Measurements from ENCODE around the gene HBM.
A peak's percentile ranks its signal among the peaks of the same experiment; 100 is the strongest.
"Not testable (repeated sequence)": the region's sequence is repeated elsewhere in the genome, so short reads cannot be mapped to it uniquely, and the experiment has no call there.

Gene HBM

DNA sequence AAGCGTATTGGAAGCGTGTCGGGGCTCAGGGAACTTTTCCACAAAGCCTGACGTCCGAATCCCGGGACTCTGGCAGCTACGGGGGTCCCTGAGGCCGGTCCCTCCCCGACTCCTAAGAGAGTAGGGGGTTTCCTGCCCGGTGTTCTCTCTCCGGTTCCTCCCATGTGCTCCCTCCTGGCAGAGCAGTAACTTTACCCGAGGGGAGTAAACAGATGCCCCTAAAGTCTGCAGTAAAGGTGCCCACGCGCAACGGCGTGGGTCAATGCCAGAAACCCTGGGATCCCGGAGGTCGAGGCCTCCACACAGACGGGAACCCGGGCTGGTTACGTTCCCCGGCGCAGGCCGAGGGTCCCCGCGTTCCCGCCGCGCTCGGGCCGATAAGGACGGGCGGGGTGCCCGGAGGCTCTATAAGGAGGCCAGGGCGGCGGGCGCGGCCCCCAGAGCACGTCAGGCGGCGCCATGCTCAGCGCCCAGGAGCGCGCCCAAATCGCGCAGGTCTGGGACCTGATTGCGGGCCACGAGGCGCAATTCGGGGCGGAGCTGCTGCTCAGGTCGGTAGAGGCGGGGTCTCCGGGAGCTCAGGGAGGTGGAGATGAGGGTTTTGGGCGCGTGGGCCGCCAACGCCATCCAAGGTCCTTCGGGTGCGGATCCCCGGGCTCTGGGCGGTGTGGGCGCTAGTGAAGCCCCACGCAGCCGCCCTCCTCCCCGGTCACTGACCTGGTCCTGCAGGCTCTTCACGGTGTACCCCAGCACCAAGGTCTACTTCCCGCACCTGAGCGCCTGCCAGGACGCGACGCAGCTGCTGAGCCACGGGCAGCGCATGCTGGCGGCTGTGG is at the start of gene HBM:
Gene HBM, plus strand, starts transcription at position 440 of the 836 bp plus-strand sequence. Its CDS starts 20 bp downstream, at position 460.
- no peak for DNase-seq

- no peak for DNase-seq
These were observed 49.8 kb upstream of the HBM start for GRCh38 chr16:116015-116414.

- DNase-seq = peak; percentile 62
These were observed 48.1 kb upstream of the HBM start for GRCh38 chr16:117379-118365.

DNA sequence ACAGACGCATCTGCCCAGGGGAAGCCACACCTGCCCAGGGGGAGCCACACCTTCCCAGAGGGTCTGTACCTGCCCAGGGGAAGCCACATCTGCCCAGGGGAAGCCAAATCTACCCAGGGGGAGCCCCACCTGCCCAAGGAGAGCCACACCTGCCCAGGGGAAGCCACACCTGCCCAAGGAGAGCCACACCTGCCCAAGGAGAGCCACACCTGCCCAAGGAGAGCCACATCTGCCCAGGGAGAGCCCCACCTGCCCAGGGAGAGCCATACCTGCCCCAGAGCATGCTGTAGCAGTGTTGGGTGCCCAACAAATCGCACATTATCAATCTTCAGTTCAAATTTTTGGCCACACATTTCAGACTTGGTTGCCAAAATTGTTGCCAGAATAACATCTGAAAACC is 46.9 kb upstream of the HBM start:
- no peak for DNase-seq

GRCh38 chr16:119295-119694 is 46.5 kb upstream of the HBM start:
- DNase-seq = no peak

- no peak for DNase-seq
These were observed 45.8 kb upstream of the HBM start for GRCh38 chr16:119835-120491.

- no peak for DNase-seq
These were observed 45.0 kb upstream of the HBM start for GRCh38 chr16:120756-121155.

DNA sequence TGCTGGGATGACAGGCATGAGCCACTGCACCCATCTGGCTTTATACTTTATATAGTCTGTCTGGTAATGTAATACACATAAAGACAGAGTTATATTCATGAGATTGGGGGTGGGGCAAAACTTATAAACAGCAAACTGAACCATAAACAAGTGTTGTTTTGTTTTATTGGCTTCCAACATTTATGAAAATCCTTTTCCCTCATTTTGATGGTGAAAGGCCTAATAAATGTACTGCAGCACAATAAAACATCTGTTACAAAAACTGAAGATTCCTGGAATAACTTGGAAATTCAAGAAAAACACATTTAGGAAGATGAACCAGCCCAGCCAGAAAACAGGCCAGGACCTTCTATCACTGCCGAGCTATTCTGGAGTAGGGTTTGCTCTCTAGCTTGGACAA is 43.4 kb upstream of the HBM start:
- DNase-seq = no peak

- DNase-seq = not testable (repeated sequence)
These were observed 42.0 kb upstream of the HBM start for GRCh38 chr16:123558-124350.

DNA sequence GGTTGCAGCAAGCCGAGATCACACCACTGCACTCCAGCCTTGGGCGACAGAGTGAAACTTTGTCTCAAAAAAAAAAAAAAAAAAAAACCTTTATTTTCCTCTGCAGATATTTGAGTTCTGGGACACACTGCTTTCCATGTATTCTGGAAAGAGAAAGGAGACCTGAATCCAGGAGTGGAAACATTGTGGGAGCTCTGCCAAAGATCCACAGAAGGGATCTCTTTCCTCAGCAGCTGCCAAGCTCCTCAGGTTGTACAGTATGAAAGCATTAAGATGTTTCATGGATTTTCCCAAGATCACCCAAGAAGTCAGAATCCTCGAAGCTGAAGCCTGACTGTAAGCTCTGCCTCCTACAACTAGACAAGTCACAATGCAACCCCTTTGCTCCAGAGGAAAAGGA is 40.8 kb upstream of the HBM start:
- DNase-seq = no peak

DNA sequence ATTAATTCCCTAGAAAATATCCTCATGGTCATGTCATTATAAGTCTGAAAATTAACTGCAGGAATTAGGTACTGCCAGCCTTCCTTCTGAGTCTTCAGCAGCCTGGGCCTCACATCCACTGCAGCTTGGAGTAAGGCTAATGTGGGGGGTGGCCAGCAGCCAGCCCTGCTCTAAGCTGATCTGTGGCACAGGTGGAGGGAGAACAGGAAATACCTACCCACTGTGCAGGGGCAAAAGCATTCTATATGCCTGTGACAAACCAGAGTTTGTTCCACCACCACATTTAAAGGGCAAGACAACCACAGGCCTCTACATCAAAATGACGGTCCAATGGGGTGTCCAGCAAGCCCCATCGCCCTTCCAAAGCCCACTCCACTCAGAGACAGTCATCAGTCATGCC is 36.7 kb upstream of the HBM start:
- no peak for DNase-seq

- DNase-seq = no peak
These were observed 35.1 kb upstream of the HBM start for GRCh38 chr16:130533-131173.

DNA sequence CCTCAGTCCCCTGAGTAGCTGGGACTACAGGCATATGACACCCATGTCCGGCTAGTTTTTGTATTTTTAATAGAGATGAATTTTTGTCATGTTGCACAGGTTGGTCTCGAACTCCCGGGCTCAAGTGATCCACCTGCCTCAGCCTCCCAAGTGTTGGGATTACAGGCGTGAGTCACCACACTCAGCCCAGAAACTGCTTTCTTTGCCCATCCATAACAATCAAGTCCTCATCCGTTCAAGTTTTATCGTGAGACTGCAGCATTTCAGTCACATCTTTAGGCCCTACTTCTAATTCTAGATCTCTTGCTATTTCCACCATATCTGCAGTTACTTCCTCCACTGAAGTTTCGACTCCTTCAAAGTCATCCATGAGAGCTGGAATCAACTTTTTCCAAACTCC is 33.7 kb upstream of the HBM start:
- no peak for DNase-seq

DNA sequence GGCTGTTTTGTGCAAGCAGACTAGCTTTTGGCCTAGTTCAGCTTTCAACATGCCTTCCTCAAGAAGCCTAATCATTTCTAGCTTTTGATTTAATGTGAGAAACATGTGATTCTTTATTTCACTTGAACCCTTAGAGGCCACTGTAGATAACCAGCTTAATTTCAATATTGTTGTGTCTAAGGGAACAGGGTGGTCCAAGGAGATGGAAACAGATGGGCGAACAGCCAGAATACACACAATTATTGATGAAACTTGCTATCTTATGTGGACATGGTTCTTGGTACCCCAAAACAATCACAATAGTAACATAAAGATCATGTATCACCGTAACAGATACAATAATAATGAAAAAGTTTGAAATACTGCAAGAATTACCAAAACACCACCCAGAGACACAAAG is 32.1 kb upstream of the HBM start:
- DNase-seq = no peak

DNA sequence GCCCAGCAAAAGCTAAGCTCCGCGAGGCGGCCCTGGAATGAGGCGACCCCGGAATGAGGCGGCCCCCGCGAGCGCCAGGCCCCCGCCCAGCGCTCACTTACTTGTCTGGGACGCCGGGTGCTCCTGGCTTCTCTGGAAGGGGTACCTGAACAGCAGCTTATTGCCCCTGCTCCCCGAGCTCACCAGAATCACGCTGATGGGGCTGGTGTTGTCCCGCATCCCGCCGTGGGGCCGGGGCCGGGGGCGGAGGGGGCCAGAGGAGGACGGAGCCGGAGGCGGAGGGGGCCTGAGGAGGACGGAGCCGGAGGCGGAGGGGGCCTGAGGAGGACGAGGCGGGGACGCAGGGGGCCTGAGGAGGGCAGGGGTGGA is 27.7 kb upstream of the HBM start:
- peak; percentile 45 for DNase-seq

- DNase-seq = no peak
These were observed 25.5 kb upstream of the HBM start for GRCh38 chr16:140175-140857.

- no peak for DNase-seq
These were observed 23.3 kb upstream of the HBM start for GRCh38 chr16:142405-142967.

DNA sequence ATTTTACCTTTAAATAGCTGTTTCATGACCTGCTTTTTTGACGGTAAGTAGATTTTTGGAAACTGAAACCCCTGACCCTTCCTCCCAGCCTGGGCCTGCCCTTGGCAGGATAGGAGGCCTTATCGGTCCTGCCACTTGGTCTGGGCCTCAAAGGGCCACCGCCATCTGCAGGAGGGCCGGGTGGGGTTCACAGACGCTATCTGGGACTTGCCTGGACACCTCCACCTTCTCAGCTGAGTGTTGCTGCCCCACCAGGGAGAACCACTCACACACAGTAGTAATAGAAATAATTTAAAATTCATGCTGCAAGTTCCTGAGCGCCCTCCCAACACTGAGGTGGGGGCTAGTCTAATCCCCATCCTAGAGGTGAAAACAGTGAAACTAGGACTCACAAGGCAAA is 22.7 kb upstream of the HBM start:
- DNase-seq = no peak

DNA sequence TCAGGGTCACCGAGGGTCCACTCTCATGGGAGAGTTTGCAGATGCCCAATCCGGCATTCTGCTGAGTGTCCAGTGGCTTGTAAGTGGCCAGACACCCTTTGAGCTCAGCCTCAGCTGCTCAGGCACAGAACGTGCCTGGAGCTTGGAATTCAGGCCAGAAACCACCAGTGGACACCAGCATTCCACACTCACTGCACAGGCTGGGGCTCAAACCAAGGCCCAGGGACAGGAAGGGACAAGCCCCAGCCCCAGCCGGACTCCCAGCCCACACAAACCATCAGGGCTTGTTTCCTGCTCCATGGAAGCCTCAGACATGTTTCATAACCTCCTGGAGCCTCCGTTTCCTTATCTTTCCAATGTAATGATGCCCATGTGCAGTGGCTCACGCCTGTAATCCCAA is 22.3 kb upstream of the HBM start:
- no peak for DNase-seq

DNA sequence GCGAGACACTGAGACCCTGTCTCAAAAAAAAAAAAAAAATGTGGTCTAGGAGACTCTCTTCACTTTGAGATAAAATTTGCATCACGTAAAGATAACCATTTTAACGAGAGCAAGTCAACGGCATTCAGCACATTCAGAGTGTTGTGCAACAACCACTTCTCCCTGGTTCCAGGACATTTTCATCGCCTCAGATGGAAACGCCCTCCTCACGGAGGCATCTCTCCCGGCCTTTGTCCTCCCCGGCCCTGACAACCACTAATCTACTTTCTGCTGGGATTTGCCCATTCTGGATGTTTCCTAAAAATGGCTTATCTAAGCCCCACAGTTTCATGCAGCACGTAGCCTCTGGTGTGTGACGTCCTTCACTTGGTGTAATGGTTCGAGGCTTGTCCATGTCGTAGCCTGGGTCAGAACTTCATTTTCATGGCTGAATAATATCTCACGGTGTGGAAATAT is 21.0 kb upstream of the HBM start:
- no peak for DNase-seq

DNA sequence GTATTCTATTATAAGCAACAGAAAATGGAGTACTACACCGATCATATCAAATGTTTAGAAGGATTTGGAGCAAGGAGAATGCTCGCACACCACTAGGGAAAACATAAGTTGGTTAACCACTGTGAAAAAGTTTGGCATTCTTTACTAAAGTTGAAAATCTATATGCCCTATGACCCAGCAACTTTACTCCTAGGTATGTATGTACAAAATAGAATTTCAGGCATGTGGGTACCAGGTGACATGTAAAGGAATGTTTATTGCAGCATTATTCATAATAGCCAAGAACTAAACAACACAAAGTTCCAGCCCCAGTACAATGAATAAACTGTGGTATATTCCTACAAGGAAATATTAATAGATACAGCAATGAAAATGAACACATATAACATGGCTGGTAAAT is 19.1 kb upstream of the HBM start:
- DNase-seq = no peak

Measured in femur (tissue), 1 donor.